ENCODE results near the gene NGRN. TPM values are rescaled to one million over a fixed set of nuclear protein-coding genes. Genes with fewer than 3 reads are reported as not detected.

Gene NGRN
- polyA plus RNA-seq (2012; rRNA removed) = 48.2 and 66.5 TPM in 2 replicates
- 64.3 and 64.8 TPM in 2 replicates for polyA plus RNA-seq (2012; cell fraction: cytosol; rRNA removed)
- polyA plus RNA-seq (2012; cell fraction: nucleus; rRNA removed) = 26.8 and 34.3 TPM in 2 replicates

GRCh38 chr15:90265271-90266060 is at the start of gene NGRN:
NGRN (plus strand) TSS chr15:90265672; CDS start chr15:90265713, 41 bp downstream.
- Histone ChIP-seq H4K20me1 (ENCODE audit: insufficient read depth) (peaks cover 34% of the 10 kb centered on the region), H3K27me3 (ENCODE audit: insufficient read depth) (no peaks in the 10 kb centered on the region), H2AFZ (ENCODE audit: low read depth) (peak within 1 kb of the TSS; percentile 88), H3K27ac (ENCODE audit: low read depth in 2 of 2, low read length in 1 of 2) (peak within 1 kb of the TSS; percentile 92 to 95), H3K9me3 (no peaks in the 10 kb centered on the region), H3K4me1 (ENCODE audit: control insufficient read depth in 1 of 2, insufficient read depth in 2 of 2, low read depth in 1 of 2, low read length in 1 of 2) (peaks cover 14 to 15% of the 10 kb centered on the region in 2 experiments; a peak in 3 of 4 replicates), H3F3A (replicated peaks; ENCODE audit: insufficient read depth) (peaks cover 10% of the 10 kb centered on the region), H3K4me3 (ENCODE audit: low read depth in 2 of 2, low read length in 1 of 2) (peak within 1 kb of the TSS; percentile 69 to 94), H3K4me2 (peak within 1 kb of the TSS; percentile 99), H3K36me3 (replicated peaks in 1 of 2; ENCODE audit: control insufficient read depth in 1 of 2, insufficient read depth in 2 of 2, low read length in 1 of 2) (peaks cover 20 to 36% of the 10 kb centered on the region in 2 experiments), H3K9ac (peak within 1 kb of the TSS; percentile 85), H3K9me2 (no peaks in the 10 kb centered on the region), H3K79me2 (ENCODE audit: insufficient read depth) (peaks cover 49% of the 10 kb centered on the region)
- CTCF ChIA-PET = interaction anchor here (0.7 to 1.0 kb wide), 4 partner anchors 15 to 48 kb away, joined by 3 to 4 read pairs (median 4); partner anchors contain the start of gene TTLL13
- DNase-seq = peak; percentile 94
- POLR2A ChIA-PET = interaction anchor here (0.6 to 1.1 kb wide), 4 partner anchors 16 to 122 kb away, joined by 3 to 8 read pairs (median 3); partner anchors contain the start of genes SEMA4B and TTLL13
- WGBS (ENCODE audit: low lambda C conversion rate) = 2% methylated on average over 31 of the region's 59 CpGs
- TF ChIP-seq JUND (IDR thresholded peaks at IDR 0.05) = no peak
- no peak for TF ChIP-seq USF1 (IDR thresholded peaks at IDR 0.05; ENCODE audit: borderline replicate concordance, low read depth)
- peak; percentile 93 for TF ChIP-seq TAF1 (IDR thresholded peaks at IDR 0.05; ENCODE audit: borderline replicate concordance, low read depth, low read length)
- no peak for TF ChIP-seq FOXJ3 (CRISPR knock-in tag; IDR thresholded peaks at IDR 0.05)
- peak; percentile 72; the same call in 1 of the 2 replicates for TF ChIP-seq SIN3A (IDR thresholded peaks at IDR 0.05; ENCODE audit: borderline replicate concordance, low read depth, low read length)
- peak; percentile 96 for TF ChIP-seq POLR2AphosphoS5 (IDR thresholded peaks at IDR 0.05; ENCODE audit: low read depth, low read length)
- no peak for TF ChIP-seq ZBTB33 (IDR thresholded peaks at IDR 0.05; ENCODE audit: borderline replicate concordance, low read depth)
- peak; percentile 89 for TF ChIP-seq MAX (IDR thresholded peaks at IDR 0.05; ENCODE audit: low read depth)
- TF ChIP-seq CTCF (IDR thresholded peaks at IDR 0.05) = no peak
- no peak for TF ChIP-seq USF2 (IDR thresholded peaks at IDR 0.05; ENCODE audit: borderline replicate concordance, low read depth, low read length)
- no peak for TF ChIP-seq TCF12 (IDR thresholded peaks at IDR 0.05)
- no peak for TF ChIP-seq TEAD4 (IDR thresholded peaks at IDR 0.05; ENCODE audit: borderline replicate concordance, insufficient read depth)
- TF ChIP-seq SMC3 (IDR thresholded peaks at IDR 0.05; ENCODE audit: low read depth, low read length) = no peak
- no peak for TF ChIP-seq RXRA (IDR thresholded peaks at IDR 0.05; ENCODE audit: borderline replicate concordance, low read depth)
- TF ChIP-seq IRF3 (IDR thresholded peaks at IDR 0.05; ENCODE audit: low read depth, low read length) = no peak
- peak; percentile 93 for TF ChIP-seq GABPA (IDR thresholded peaks at IDR 0.05; ENCODE audit: low read depth)
- TF ChIP-seq CHD2 (IDR thresholded peaks at IDR 0.05; ENCODE audit: low read length, partially characterized antibody) = peak; percentile 21
- TF ChIP-seq YY1 (IDR thresholded peaks at IDR 0.05; ENCODE audit: low read depth) = peak; percentile 85
- no peak for TF ChIP-seq RCOR1 (IDR thresholded peaks at IDR 0.05; ENCODE audit: low read length)
- TF ChIP-seq RFX5 (IDR thresholded peaks at IDR 0.05; ENCODE audit: low read length) = no peak; the same call in 1 of the 2 replicates
- TF ChIP-seq FOSL2 (IDR thresholded peaks at IDR 0.05; ENCODE audit: borderline replicate concordance, low read depth) = no peak
- TF ChIP-seq MXI1 (IDR thresholded peaks at IDR 0.05; ENCODE audit: low read depth, low read length) = peak; percentile 79; the same call in 1 of the 2 replicates
- no peak for TF ChIP-seq MEF2A (IDR thresholded peaks at IDR 0.05; ENCODE audit: borderline replicate concordance, low read depth)
- peak; percentile 23; the same call in 1 of the 2 replicates for TF ChIP-seq NRF1 (IDR thresholded peaks at IDR 0.05; ENCODE audit: low read depth, low read length)
- peak; percentile 71 for TF ChIP-seq ELF1 (IDR thresholded peaks at IDR 0.05)
- no peak for TF ChIP-seq NFIC (IDR thresholded peaks at IDR 0.05; ENCODE audit: borderline replicate concordance)
